Memory B cell (primary cell): ENCODE data around the gene ST6GALNAC6.
"Not testable (repeated sequence)": the region's sequence is repeated elsewhere in the genome, so short reads cannot be mapped to it uniquely, and the experiment has no call there.

Source experiments
- ATAC-seq: fragments of 150-1000 bp; cut with Tn5 transposase; 2 replicates; pipeline ENCODE4 v1.10.0; 2021; ENCODE audit warnings: low read depth, mild to moderate bottlenecking, moderate library complexity
- DNase-seq, 2 donors: peaks; one replicate each; pipeline ENCODE4 v3.0.0; 2022; ENCODE audit warnings: low spot score in 2 of 2
- H3K27ac Mint-ChIP-seq: one replicate; pipeline ENCODE4 v1.8.0; 2022; ENCODE audit warnings: mild to moderate bottlenecking, moderate library complexity, mixed read lengths
- H3K27me3 Mint-ChIP-seq: one replicate; pipeline ENCODE4 v1.8.0; 2022; ENCODE audit warnings: mixed read lengths
- H3K36me3 Mint-ChIP-seq: one replicate; pipeline ENCODE4 v1.8.0; 2022; ENCODE audit warnings: mild to moderate bottlenecking, mixed read lengths
- H3K4me1 Mint-ChIP-seq: one replicate; pipeline ENCODE4 v1.8.0; 2022; ENCODE audit warnings: mixed read lengths
- H3K4me3 Mint-ChIP-seq: one replicate; pipeline ENCODE4 v1.8.0; 2022; ENCODE audit warnings: mild to moderate bottlenecking, moderate library complexity, mixed read lengths
- H3K9me3 Mint-ChIP-seq: one replicate; pipeline ENCODE4 v1.8.0; 2022; ENCODE audit warnings: mixed read lengths

The ST6GALNAC6 gene

DNA sequence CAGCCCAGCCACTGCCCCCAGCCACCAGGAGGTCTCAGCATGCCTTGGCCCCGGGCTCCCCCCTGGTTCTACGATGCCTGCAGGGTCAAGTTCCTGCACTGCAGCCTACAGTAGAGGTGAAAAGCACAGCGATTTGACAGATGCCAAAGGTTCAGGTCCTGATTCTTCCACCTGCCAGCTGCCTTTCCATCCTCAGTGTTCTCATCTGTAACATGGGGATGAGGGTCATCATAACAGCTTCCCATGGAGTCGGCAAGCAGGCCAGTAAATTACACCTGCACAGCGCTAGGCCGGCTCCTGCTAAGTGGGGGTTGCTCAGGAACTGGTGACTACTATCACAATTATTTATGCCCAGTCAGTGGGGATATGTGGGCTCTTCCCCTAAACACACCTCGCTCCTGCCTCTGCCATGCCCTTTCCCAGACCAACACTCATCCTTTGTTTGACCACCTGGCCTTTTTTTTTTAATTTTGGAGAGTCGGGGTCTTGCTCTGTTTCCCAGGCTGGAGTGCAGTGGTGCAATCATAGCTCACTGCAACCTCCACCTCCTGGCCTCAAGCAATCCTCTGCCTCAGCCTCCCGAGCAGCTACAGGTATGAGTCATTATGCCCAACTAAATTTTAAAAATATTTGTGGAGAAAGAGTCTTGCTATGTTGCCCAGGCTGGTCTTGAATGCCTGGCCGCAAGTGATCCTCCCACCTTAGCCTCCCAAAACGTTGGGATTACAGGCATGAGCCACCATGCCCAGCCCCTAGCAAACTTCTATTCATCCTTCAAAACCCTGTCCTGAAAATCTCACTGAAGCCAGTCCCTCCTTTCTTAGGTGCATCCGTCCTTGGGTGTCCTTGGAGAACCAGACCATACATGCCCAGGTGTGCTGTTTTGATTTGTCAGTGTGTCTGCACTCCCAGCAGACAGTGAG is 51.3 kb downstream of the ST6GALNAC6 start:
- no peak for ATAC-seq
- Mint-ChIP-seq H3K4me1 (no peaks in the 10 kb centered on the region), H3K36me3 (peaks cover 9% of the 10 kb centered on the region), H3K9me3 (peaks cover 10% of the 10 kb centered on the region), H3K4me3 (no peak overlapping the region), H3K27ac (no peak overlapping the region), H3K27me3 (no peaks in the 10 kb centered on the region)
- no peak for DNase-seq

DNA sequence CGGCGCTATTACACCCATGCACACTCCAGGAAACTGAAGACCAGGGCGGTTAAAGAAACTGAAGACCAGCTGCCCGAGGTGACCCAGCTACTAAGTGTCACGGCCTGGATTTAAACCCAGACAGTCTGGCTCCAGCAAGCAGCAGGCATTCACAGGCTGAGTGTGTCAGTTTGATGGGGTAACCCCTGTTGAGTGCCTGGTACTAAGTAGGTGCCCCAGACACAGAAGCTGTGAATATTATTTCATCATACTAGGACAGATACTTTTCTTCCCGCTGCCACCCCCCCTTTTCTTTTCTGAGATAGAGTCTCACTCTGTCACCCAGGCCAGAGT is 52.3 kb downstream of the ST6GALNAC6 start:
- no peak for DNase-seq
- H3K4me3 Mint-ChIP-seq: no peak overlapping the region
- H3K9me3 Mint-ChIP-seq: peaks cover 10% of the 10 kb centered on the region
- H3K27ac Mint-ChIP-seq: no peak overlapping the region
- ATAC-seq: no peak
- peaks cover 9% of the 10 kb centered on the region for H3K36me3 Mint-ChIP-seq
- H3K4me1 Mint-ChIP-seq: no peaks in the 10 kb centered on the region
- H3K27me3 Mint-ChIP-seq: no peaks in the 10 kb centered on the region

DNA sequence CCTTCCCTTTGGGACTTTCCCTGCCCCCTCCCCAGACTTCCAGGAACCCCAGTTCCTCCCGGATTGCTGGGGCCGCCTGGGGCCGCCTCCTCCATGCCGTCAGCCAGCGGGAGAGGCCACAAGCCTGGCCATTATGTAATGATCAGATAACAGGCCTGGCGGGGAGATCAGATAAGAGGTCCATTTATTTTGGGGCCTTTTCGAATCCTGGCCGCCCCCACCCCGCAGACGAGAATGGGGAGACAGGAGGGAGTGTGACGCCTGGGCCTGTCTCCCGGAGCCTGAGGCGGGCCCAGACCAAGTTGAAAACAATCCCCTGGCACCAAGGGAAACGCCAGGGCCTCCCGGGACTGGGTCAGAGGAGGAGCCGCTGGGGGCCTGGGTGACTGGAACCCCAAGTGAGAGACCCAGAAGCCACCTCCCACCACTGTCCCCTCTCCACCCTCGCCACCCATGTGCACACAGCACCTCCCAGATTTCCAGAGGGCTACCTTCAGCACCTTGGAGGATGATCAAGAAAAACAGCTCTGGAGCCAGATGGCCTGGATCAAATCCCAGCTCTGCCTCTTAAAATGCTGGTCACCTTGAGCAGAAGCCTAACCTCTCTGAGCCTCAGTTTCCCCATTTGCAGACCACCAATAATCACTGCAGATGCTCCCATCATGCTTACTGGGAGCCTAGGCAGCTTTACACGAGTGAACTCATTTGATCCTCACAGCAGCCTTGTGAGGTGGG is 52.8 kb downstream of the ST6GALNAC6 start:
- H3K4me1 Mint-ChIP-seq: no peaks in the 10 kb centered on the region
- H3K36me3 Mint-ChIP-seq: peaks cover 9% of the 10 kb centered on the region
- no peak overlapping the region for H3K4me3 Mint-ChIP-seq
- no peak overlapping the region for H3K27ac Mint-ChIP-seq
- ATAC-seq: no peak
- no peaks in the 10 kb centered on the region for H3K27me3 Mint-ChIP-seq
- DNase-seq: no peak
- H3K9me3 Mint-ChIP-seq: peaks cover 10% of the 10 kb centered on the region

DNA sequence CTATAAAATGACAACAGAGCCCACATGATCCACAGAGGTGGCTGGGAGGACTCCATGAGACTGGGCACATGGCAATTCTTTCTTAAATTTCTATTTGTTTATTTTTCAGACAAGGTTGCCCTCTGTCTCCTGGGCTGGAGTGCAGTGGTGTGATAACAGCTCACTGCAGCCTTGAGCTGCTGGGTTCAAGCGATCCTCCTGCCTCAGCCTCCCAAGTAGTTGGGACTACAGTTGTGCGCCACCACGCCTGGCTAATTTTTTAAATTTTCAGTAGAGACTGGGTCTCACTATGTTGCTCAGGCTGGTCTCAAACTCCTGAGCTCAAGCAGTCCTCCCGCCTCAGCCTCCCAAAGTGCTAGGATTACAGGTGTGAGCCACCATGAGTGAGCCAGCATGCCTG is 53.8 kb downstream of the ST6GALNAC6 start:
- H3K4me1 Mint-ChIP-seq, DNase-seq, H3K4me3 Mint-ChIP-seq, H3K27ac Mint-ChIP-seq, ATAC-seq, H3K36me3 Mint-ChIP-seq, H3K27me3 Mint-ChIP-seq: not testable (repeated sequence)
- peaks cover 10% of the 10 kb centered on the region for H3K9me3 Mint-ChIP-seq

DNA sequence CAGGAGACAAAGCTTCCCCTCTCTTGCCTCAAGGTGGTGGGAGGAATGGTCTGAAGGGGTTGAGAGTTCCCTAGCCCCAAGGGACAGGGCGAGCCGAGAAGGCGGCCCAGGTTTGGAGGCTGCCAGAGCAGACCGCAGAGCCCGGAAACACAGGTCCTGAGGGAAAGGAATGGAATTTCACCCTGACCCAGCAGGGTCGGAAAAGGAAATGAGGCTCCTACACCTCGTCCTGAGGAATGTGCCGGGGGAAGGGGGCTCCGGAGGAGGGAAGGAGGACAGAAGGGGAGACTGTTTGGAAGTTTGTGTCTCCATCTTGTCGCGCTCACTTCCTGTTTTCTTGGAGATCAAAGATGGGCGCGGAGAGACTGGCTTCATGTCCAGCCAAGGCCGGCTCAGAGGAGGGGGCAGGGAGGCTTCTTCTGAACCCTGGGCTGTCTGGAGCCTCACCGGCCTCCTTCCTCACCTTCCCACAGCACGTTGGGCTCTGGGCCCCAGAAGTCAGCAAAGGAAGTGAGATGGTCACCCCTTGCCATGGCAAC is 54.5 kb downstream of the ST6GALNAC6 start:
- Mint-ChIP-seq H3K9me3 (peaks cover 10% of the 10 kb centered on the region), H3K27me3 (no peaks in the 10 kb centered on the region), H3K4me3 (no peak overlapping the region), H3K27ac (no peak overlapping the region), H3K4me1 (no peaks in the 10 kb centered on the region), H3K36me3 (peaks cover 9% of the 10 kb centered on the region)
- no peak for ATAC-seq
- DNase-seq: no peak

DNA sequence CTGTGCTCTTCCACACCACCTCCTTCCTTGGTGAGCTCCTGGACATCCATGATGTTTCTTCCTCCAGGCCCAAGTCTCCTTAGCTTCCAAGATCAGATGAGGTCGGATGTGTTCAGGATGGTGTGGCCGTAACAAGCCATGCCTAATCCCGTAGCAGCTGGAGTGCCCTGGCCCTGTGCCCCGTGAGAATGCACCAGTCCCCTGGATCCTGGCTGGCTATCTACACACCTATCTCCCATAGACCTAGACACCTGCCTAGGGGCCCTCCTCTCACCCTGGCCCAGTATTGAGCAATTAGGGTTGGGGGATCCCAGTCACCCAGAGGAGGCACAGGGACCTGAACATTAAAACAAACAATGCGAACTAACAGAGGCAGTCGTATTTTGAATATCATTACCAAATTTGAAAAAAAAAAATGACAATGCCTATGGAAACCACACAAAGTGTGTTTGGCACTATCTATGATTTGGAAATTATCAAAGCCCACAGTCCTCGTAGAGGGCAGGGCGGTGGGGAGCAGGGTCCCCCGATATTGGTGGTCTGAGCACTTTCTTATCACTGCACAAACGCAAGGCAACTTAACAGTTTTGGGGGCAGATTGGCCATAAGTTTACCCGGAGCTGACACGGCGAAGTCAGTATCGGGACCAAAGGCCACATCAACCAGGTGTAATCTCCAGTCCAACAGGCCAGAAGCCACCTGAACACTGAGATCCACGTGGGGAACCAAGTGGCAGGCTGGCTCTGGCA is 58.1 kb downstream of the ST6GALNAC6 start:
- ATAC-seq: no peak
- Mint-ChIP-seq H3K27me3 (peaks cover 3% of the 10 kb centered on the region), H3K4me1 (peaks cover 2% of the 10 kb centered on the region), H3K9me3 (no peaks in the 10 kb centered on the region), H3K36me3 (no peaks in the 10 kb centered on the region), H3K4me3 (no peak overlapping the region), H3K27ac (no peak overlapping the region)
- DNase-seq: no peak

DNA sequence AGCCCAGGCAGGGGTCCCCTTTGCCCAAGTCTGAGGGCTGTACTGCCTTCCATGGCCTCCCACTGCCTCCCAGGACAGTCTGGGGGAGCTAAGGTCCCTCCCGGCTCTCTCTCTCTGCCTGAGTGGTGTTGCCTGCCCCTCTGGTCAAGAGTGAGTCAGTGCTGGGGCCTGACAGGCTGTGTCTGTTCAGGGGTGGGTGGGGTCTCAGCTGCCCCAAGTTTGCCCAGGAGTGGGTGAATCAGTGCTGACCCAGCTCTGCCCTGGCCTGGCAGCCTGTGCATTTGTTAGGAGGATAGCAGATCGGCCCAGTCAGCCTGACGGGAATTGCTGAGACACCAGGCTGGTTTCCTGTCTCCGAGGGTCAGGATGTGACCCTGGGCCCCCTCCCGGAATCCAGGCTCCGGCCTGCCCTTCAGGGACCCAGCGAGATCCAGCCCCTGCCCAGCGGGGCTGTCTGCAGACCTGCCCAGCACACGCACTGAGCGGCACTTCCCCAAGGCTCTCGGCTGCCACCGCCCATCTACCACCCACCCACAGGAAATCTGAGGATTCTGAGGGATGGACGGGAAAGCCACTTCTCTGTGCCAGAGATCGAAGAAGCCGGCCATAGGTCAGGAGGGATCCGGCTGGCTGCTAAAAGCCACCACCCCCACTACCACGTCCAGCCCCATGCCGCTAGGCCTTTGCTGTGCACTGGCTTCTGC is 60.9 kb downstream of the ST6GALNAC6 start:
- Mint-ChIP-seq H3K36me3 (no peaks in the 10 kb centered on the region), H3K27ac (no peak overlapping the region), H3K27me3 (peaks cover 3% of the 10 kb centered on the region), H3K4me1 (peaks cover 2% of the 10 kb centered on the region), H3K9me3 (no peaks in the 10 kb centered on the region), H3K4me3 (no peak overlapping the region)
- no peak for ATAC-seq
- no peak for DNase-seq

DNA sequence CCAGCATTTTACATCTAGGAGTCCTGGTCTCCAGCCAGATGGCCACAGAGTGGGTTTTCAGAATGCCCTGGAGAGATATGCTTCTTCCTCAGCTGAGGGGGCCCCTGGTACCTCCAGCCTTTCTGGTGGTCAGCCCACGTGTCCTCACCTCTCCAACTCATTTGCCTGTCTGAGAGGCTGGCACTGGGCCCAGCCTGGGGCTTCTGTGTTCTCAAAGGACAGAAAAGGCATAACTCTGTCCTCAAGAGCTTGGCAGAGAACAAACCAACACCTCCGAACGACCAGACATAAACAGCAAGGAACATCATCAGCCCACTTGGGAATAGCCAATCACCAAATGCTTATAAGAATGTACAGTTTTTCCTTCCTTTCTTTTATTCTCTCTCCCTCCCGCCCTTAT is 62.1 kb downstream of the ST6GALNAC6 start:
- H3K4me3 Mint-ChIP-seq: no peak overlapping the region
- peaks cover 2% of the 10 kb centered on the region for H3K4me1 Mint-ChIP-seq
- no peaks in the 10 kb centered on the region for H3K36me3 Mint-ChIP-seq
- peaks cover 3% of the 10 kb centered on the region for H3K27me3 Mint-ChIP-seq
- no peak overlapping the region for H3K27ac Mint-ChIP-seq
- H3K9me3 Mint-ChIP-seq: no peaks in the 10 kb centered on the region
- ATAC-seq (no peak), DNase-seq (no peak)

DNA sequence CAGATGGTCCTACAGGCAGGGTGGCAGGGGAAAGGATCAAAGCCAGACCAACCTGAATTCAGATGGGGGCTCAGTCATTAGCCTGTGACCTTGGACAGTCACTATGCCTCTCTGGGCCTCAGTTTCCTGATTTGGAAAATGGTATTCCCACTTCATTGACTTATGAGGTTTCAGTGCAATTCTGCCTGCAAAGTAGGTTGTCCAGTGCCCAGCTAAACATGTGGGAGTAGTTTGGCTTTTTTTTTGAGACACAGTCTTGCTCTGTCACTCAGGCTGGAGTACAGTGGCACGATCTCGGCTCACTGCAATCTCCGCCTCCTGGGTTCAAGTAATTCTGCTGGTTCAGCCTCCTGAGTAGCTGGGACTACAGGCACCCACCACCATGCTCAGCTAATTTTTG is 62.8 kb downstream of the ST6GALNAC6 start:
- H3K27me3 Mint-ChIP-seq, H3K36me3 Mint-ChIP-seq, H3K4me1 Mint-ChIP-seq, H3K4me3 Mint-ChIP-seq, ATAC-seq, DNase-seq, H3K27ac Mint-ChIP-seq, H3K9me3 Mint-ChIP-seq: not testable (repeated sequence)

DNA sequence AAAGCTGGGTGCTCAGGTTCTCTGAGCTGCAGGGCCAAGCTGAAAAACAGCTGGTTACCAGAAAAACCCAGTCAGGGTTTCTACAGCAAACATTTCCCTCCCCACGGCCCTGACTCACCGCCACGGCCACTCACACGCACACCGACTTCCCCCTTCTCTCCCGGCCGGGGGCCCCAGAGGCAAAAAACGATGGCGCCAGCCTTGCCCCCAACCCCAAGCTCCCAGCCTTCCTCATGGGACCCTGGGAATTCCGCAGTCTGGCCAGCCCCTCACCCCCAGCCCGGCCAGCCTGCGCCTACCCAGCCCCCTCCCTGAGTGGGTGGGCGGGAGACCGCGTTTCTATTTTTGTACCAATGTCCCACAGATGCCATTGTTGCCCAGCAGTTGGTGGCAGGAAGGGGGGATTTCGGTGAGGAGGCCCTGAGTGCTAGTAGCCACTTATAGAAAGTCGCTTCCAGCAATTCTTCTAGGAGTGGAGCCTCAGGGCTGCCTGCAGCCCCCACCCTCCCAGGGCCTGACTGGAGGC is 63.3 kb downstream of the ST6GALNAC6 start:
- H3K27ac Mint-ChIP-seq: no peak overlapping the region

More for the DNA sequence above, 63.3 kb downstream of the ST6GALNAC6 start:
- Mint-ChIP-seq H3K27me3 (peaks cover 3% of the 10 kb centered on the region), H3K4me3 (no peak overlapping the region), H3K9me3 (no peaks in the 10 kb centered on the region), H3K4me1 (peaks cover 2% of the 10 kb centered on the region), H3K36me3 (no peaks in the 10 kb centered on the region)
- no peak for ATAC-seq
- DNase-seq: no peak
